A549 (cell line): ENCODE measurements around the gene GRAMD1A. TPM values are rescaled to one million over a fixed set of nuclear protein-coding genes. Genes with fewer than 3 reads are reported as not detected.

Experiments
- ATAC-seq, 2 experiments: fragments of 200-7000 bp in 1 of 2; fragments of >200 bp in 1 of 2; cut with Nextera tagmentation in 1 of 2; cut with Tn5 transposase in 1 of 2; 3 replicates each; pipeline versions ENCODE4 v1.8.0 to v1.9.1; 2018 to 2020; ENCODE audit warnings: mild to moderate bottlenecking in 1 of 2, moderate library complexity in 1 of 2
- CTCF ChIA-PET: fragments of 300-600 bp; sonication (Branson Sonifier 250); formaldehyde crosslinking; extraction: SDS; loops from one replicate; lab custom pipeline; 2021; ENCODE audit warnings: antibody characterized with exemption, inconsistent platforms; lab: Yijun Ruan, JAX
- POLR2A ChIA-PET: fragments of 350-600 bp; formaldehyde crosslinking; extraction: SDS; loops from one replicate; lab custom pipeline; 2021; ENCODE audit warnings: antibody characterized with exemption, inconsistent platforms; lab: Yijun Ruan, JAX
- DNase-seq, 2 experiments: peaks; one replicate each; pipeline versions ENCODE4 v3.0.0 to v3.0.0-alpha.2; 2011 to 2016; ENCODE audit warnings: low read depth in 1 of 2, low spot score in 1 of 2
- FAIRE-seq: peaks from 2 replicates; lab custom pipeline; 2011; peaks lifted over from hg19 to GRCh38; lab: Jason Lieb, UNC
- H3K27ac ChIP-seq, 2 experiments: fragments of >200 bp; sonication (Bioruptor Twin); formaldehyde crosslinking; 3 replicates each; pipeline ENCODE4 v1.5.1; 2016 to 2017
- H3K4me1 ChIP-seq: fragments of >200 bp; sonication (Bioruptor Twin); formaldehyde crosslinking; 3 replicates; pipeline ENCODE4 v1.6.1; 2016
- H3K4me2 ChIP-seq: fragments of >200 bp; sonication (Bioruptor Twin); formaldehyde crosslinking; 3 replicates; pipeline ENCODE4 v1.6.1; 2016
- H3K4me3 ChIP-seq: fragments of >200 bp; sonication (Bioruptor Twin); formaldehyde crosslinking; 3 replicates; pipeline ENCODE4 v1.5.1; 2016
- H3K9me3 ChIP-seq: fragments of >200 bp; sonication (Bioruptor Twin); formaldehyde crosslinking; 3 replicates; pipeline ENCODE4 v1.6.1; 2016
- ATOH8 ChIP-seq: fragments of 250-450 bp; sonication (Bioruptor Pico); IDR thresholded peaks from 2 replicates; pipeline ENCODE4 v1.5.0; 2020; ENCODE audit warnings: low read depth, mild to moderate bottlenecking, moderate library complexity
- BCL3 ChIP-seq: fragments of >200 bp; sonication (Bioruptor Twin); formaldehyde crosslinking; IDR thresholded peaks from 3 replicates; pipeline ENCODE4 v1.6.1; 2016
- BHLHE40 ChIP-seq: IDR thresholded peaks from 2 replicates; pipeline ENCODE4 v1.6.1; 2012; ENCODE audit warnings: low read depth, low read length, inconsistent platforms
- CBX8 ChIP-seq: fragments of 200-600 bp; sonication (generic); IDR thresholded peaks from 2 replicates; pipeline ENCODE4 v1.6.1; 2016
- CTCF ChIP-seq: fragments of >200 bp; sonication (Bioruptor Twin); formaldehyde crosslinking; IDR thresholded peaks from 3 replicates; pipeline ENCODE4 v1.5.1; 2016
- EHMT2 ChIP-seq: fragments of 200-600 bp; sonication (generic); IDR thresholded peaks from 2 replicates; pipeline ENCODE4 v1.6.1; 2016; ENCODE audit warnings: antibody characterized with exemption, low read depth, mild to moderate bottlenecking, moderate library complexity
- ESRRA ChIP-seq: fragments of 150-350 bp; IDR thresholded peaks from 2 replicates; pipeline ENCODE4 v1.6.1; 2014; ENCODE audit warnings: mild to moderate bottlenecking, low read length, borderline replicate concordance
- FOSB ChIP-seq: fragments of 250-450 bp; sonication (Bioruptor Pico); IDR thresholded peaks from 2 replicates; pipeline ENCODE4 v1.5.0; 2020; ENCODE audit warnings: mild to moderate bottlenecking, moderate library complexity
- GATA3 ChIP-seq: IDR thresholded peaks from 2 replicates; pipeline ENCODE4 v1.6.1; 2012; ENCODE audit warnings: borderline replicate concordance
- HOXA7 ChIP-seq: fragments of 250-450 bp; sonication (Bioruptor Pico); IDR thresholded peaks from 2 replicates; pipeline ENCODE4 v1.5.0; 2020; ENCODE audit warnings: mild to moderate bottlenecking, moderate library complexity
- JUN ChIP-seq, 2 experiments: fragments of >200 bp; sonication (Bioruptor Twin); formaldehyde crosslinking; IDR thresholded peaks; 2 replicates in 1 of 2; 3 replicates in 1 of 2; pipeline ENCODE4 v1.6.1; 2016 to 2017
- KDM5A ChIP-seq: fragments of 200-600 bp; sonication (generic); IDR thresholded peaks from 2 replicates; pipeline ENCODE4 v1.6.1; 2016; ENCODE audit warnings: antibody characterized with exemption, mild to moderate bottlenecking
- MAFK ChIP-seq: fragments of 450-650 bp; IDR thresholded peaks from 2 replicates; pipeline ENCODE4 v1.6.1; 2014; ENCODE audit not compliant: partially characterized antibody
- MAX ChIP-seq: IDR thresholded peaks from 2 replicates; pipeline ENCODE4 v1.6.1; 2012
- NFE2L2 ChIP-seq: fragments of 150-350 bp; conservative IDR thresholded peaks from 2 replicates; pipeline ENCODE4 v1.6.1; 2014; ENCODE audit warnings: low read length
- PHF8 ChIP-seq: fragments of 200-600 bp; sonication (generic); IDR thresholded peaks from 2 replicates; pipeline ENCODE4 v1.6.1; 2016; ENCODE audit warnings: low read depth, mild to moderate bottlenecking, antibody characterized with exemption, moderate library complexity, borderline replicate concordance
- RAD21 ChIP-seq, 2 experiments: fragments of >200 bp in 1 of 2; sonication (Bioruptor Twin) in 1 of 2; formaldehyde crosslinking in 1 of 2; IDR thresholded peaks in 1 of 2; conservative IDR thresholded peaks in 1 of 2; 2 replicates in 1 of 2; 3 replicates in 1 of 2; pipeline ENCODE4 v1.6.1; 2012 to 2018; ENCODE audit warnings: inconsistent platforms in 1 of 2
- RCOR1 ChIP-seq: fragments of 150-350 bp; IDR thresholded peaks from 2 replicates; pipeline ENCODE4 v1.6.1; 2014; ENCODE audit warnings: antibody characterized with exemption, low read length, low read depth
- RNF2 ChIP-seq: fragments of 200-600 bp; sonication (generic); IDR thresholded peaks from 2 replicates; pipeline ENCODE4 v1.6.1; 2016; ENCODE audit warnings: low read depth, mild to moderate bottlenecking, antibody characterized with exemption, moderate library complexity, borderline replicate concordance
- SREBF2 ChIP-seq: fragments of 450-650 bp; IDR thresholded peaks from 2 replicates; pipeline ENCODE4 v1.6.1; 2014; ENCODE audit warnings: mild to moderate bottlenecking, moderate library complexity
- ZC3H11A ChIP-seq: fragments of 450-650 bp; IDR thresholded peaks from 2 replicates; pipeline ENCODE4 v1.6.1; 2014; ENCODE audit warnings: antibody characterized with exemption, mild to moderate bottlenecking
- ZNF302 ChIP-seq: fragments of 250-450 bp; sonication (Bioruptor Pico); IDR thresholded peaks from 2 replicates; pipeline ENCODE4 v1.9.0; 2021; ENCODE audit warnings: inconsistent platforms, mild to moderate bottlenecking, moderate library complexity
- WGBS: methylation state at CpG from one replicate; pipeline ENCODE4 v1.1.6; 2017; ENCODE audit errors: missing lambda C conversion rate; 5-methylcytosine and 5-hydroxymethylcytosine counted together
- polyA plus RNA-seq, 4 experiments: library from polyadenylated mRNA; depleted of rRNA in 3 of 4; stranded (reverse); fragments of >200 nt; fragmentation: RNase III in 1 of 4; extraction: RNeasy Plus Mini Kit Qiagen cat#74134 plus additional on column Dnase treatment in 1 of 4; gene quantifications; 2 replicates in 3 of 4; 3 replicates in 1 of 4; pipeline ENCODE4 v1.2.3, GENCODE V29; 2011 to 2017

Gene GRAMD1A
- polyA plus RNA-seq, 2 of the 4 experiments (the other 2 are of a cell fraction), result 128 to 184 TPM

GRCh38 chr19:35034005-35034502, 33.9 kb downstream of the GRAMD1A start:
- Histone ChIP-seq H3K27ac (no peak overlapping the region), H3K9me3 (no peaks in the 10 kb centered on the region), H3K4me1 (peaks cover 8% of the 10 kb centered on the region), H3K4me3 (no peak overlapping the region), H3K4me2 (no peak overlapping the region)
- ATAC-seq, result no peak
- FAIRE-seq, result no peak
- TF ChIP-seq RAD21 (conservative IDR thresholded peaks at IDR 0.05 in 1 of 2, IDR thresholded peaks at IDR 0.05 in 1 of 2) (no peak), NFE2L2 (no peak), PHF8 (no peak), CTCF (no peak), MAX (no peak), RNF2 (no peak), JUN (IDR thresholded peaks at IDR 0.05) (no peak), KDM5A (no peak), EHMT2 (no peak), GATA3 (no peak), FOSB (CRISPR knock-in tag) (no peak), HOXA7 (CRISPR knock-in tag) (no peak), MAFK (no peak), ZNF302 (CRISPR knock-in tag) (no peak), BHLHE40 (no peak), SREBF2 (no peak), ZC3H11A (no peak), ESRRA (no peak)
- no peak for DNase-seq
- CTCF ChIA-PET, result interaction anchor here (0.9 to 48.0 kb wide), 8 partner anchors 13 to 108 kb away, joined by 3 to 1860 read pairs (median 6); partner anchors contain the start of genes FXYD7, GRAMD1A, LGI4 and ZNF792
- POLR2A ChIA-PET, result no interaction called here
- 93% methylated on average over 17 of the region's 17 CpGs for WGBS

- DNase-seq, result no peak
- Histone ChIP-seq H3K4me3 (no peak overlapping the region), H3K4me1 (peaks cover 2% of the 10 kb centered on the region), H3K27ac (no peak overlapping the region), H3K9me3 (no peaks in the 10 kb centered on the region), H3K4me2 (no peak overlapping the region)
- FAIRE-seq, result no peak
- 89% methylated on average over 17 of the region's 17 CpGs for WGBS
- ChIA-PET CTCF (interaction anchor here (0.9 to 48.0 kb wide), 8 partner anchors 13 to 108 kb away, joined by 3 to 1860 read pairs (median 6); partner anchors contain the start of genes FXYD7, GRAMD1A, LGI4 and ZNF792), POLR2A (no interaction called here)
- no peak for ATAC-seq
- TF ChIP-seq BCL3 (no peak), ESRRA (peak; percentile 87), ATOH8 (CRISPR knock-in tag) (no peak), CBX8 (no peak), RCOR1 (no peak)
Observed at GRCh38 chr19:35034588-35035382, 34.7 kb downstream of the GRAMD1A start.
